PC-9 (cell line): Measurements from ENCODE around the gene STN1. TPM values are rescaled to one million over a fixed set of nuclear protein-coding genes. Genes with fewer than 3 reads are reported as not detected.

Experiments used
- BruUV-seq: library from RNA; stranded (reverse); fragments of 400-500 nt; replicated peaks from 2 replicates; lab custom pipeline; 2021; lab: Mats Ljungman, UMichigan
- CTCF ChIA-PET: fragments of 300-600 bp; sonication (Branson Sonifier 250); formaldehyde crosslinking; loops from one replicate; lab custom pipeline; 2022; ENCODE audit warnings: antibody characterized with exemption; lab: Charles Lee
- POLR2A ChIA-PET: fragments of 300-600 bp; sonication (Branson Sonifier 250); formaldehyde crosslinking; loops from one replicate; lab custom pipeline; 2022; ENCODE audit warnings: antibody characterized with exemption; ENCODE audit not compliant: unreplicated experiment; lab: Charles Lee
- DNase-seq, 2 experiments: peaks; one replicate each; pipeline versions ENCODE4 v3.0.0 to v3.0.0-alpha.2; 2015 to 2022; ENCODE audit warnings: mixed read lengths in 1 of 2
- H2AFZ ChIP-seq: fragments of 200-600 bp; sonication (generic); 2 replicates; pipeline ENCODE4 v1.8.1; 2017; ENCODE audit warnings: antibody characterized with exemption
- H3F3A ChIP-seq: fragments of 200-600 bp; sonication (generic); 2 replicates; pipeline ENCODE4 v1.8.1; 2017; ENCODE audit warnings: antibody characterized with exemption, mild to moderate bottlenecking, low read depth; ENCODE audit not compliant: insufficient read depth
- H3K27ac ChIP-seq: fragments of 200-600 bp; sonication (generic); 2 replicates; pipeline ENCODE4 v1.6.1; 2016; ENCODE audit warnings: mixed run types
- H3K27me3 ChIP-seq: fragments of 200-600 bp; sonication (generic); 2 replicates; pipeline ENCODE4 v1.6.1; 2016; ENCODE audit warnings: low read depth, mixed run types; ENCODE audit not compliant: insufficient read depth
- H3K36me3 ChIP-seq: fragments of 200-600 bp; sonication (generic); 2 replicates; pipeline ENCODE4 v1.6.1; 2016; ENCODE audit warnings: low read depth, mixed run types
- H3K4me1 ChIP-seq: fragments of 200-600 bp; sonication (generic); replicated peaks from 2 replicates; pipeline ENCODE4 v1.6.1; 2016; ENCODE audit warnings: mixed run types; ENCODE audit not compliant: insufficient read depth
- H3K4me2 ChIP-seq: fragments of 200-600 bp; sonication (generic); 2 replicates; pipeline ENCODE4 v1.6.1; 2017; ENCODE audit warnings: mixed run types
- H3K4me3 ChIP-seq: fragments of 200-600 bp; sonication (generic); 2 replicates; pipeline ENCODE4 v1.6.1; 2016; ENCODE audit warnings: mixed run types
- H3K79me2 ChIP-seq: fragments of 200-600 bp; sonication (generic); 2 replicates; pipeline ENCODE4 v1.6.1; 2017; ENCODE audit warnings: low read depth, mixed run types
- H3K9me2 ChIP-seq: fragments of 200-600 bp; sonication (generic); 2 replicates; pipeline ENCODE4 v1.8.1; 2017; ENCODE audit warnings: mild to moderate bottlenecking; ENCODE audit not compliant: insufficient read depth
- H3K9me3 ChIP-seq: fragments of 200-600 bp; sonication (generic); 2 replicates; pipeline ENCODE4 v1.8.1; 2016; ENCODE audit warnings: low read depth; ENCODE audit not compliant: insufficient read depth
- H4K20me1 ChIP-seq: fragments of 200-600 bp; sonication (generic); 2 replicates; pipeline ENCODE4 v1.8.1; 2017; ENCODE audit not compliant: insufficient read depth
- CTCF ChIP-seq: fragments of 200-600 bp; sonication (generic); conservative IDR thresholded peaks from 2 replicates; pipeline ENCODE4 v1.6.1; 2017; ENCODE audit warnings: mixed run types, antibody characterized with exemption, mild to moderate bottlenecking, moderate library complexity
- EZH2 ChIP-seq: fragments of 200-600 bp; sonication (generic); IDR thresholded peaks from 2 replicates; pipeline ENCODE4 v1.8.0; 2017; ENCODE audit warnings: antibody characterized with exemption, low read depth
- intact Hi-C: fragments of 100-400 bp; cut with micrococcal nuclease; formaldehyde crosslinking; loops from one replicate; pipeline ENCODE4 v1.10.0; 2022; ENCODE audit not compliant: unreplicated experiment
- total RNA-seq: library from RNA; stranded (reverse); gene quantifications from 2 replicates; pipeline ENCODE4 v1.2.3, GENCODE V29; 2021

STN1 gene
- total RNA-seq, 1 experiment from 2014 or later, result 20.5 TPM

- BruUV-seq, result no TSS peak
- Histone ChIP-seq H3K4me2 (no peak overlapping the region), H3K27me3 (no peaks in the 10 kb centered on the region), H3K36me3 (no peaks in the 10 kb centered on the region), H2AFZ (no peak overlapping the region), H3K4me1 (no peaks in the 10 kb centered on the region), H3K27ac (no peak overlapping the region), H3K4me3 (no peak overlapping the region), H3K9me2 (no peaks in the 10 kb centered on the region), H3K79me2 (no peaks in the 10 kb centered on the region), H3F3A (no peaks in the 10 kb centered on the region), H4K20me1 (no peaks in the 10 kb centered on the region), H3K9me3 (no peaks in the 10 kb centered on the region)
- CTCF ChIA-PET, result no interaction called here
- no peak for DNase-seq
- TF ChIP-seq EZH2, result no peak
- no peak for TF ChIP-seq CTCF
- intact Hi-C loops, result no loop called here
- POLR2A ChIA-PET, result no interaction called here
Measured at GRCh38 chr10:103842605-103843004, 75.4 kb downstream of the STN1 start.

GRCh38 chr10:103841519-103841918 is 76.5 kb downstream of the STN1 start:
- H3K4me1 ChIP-seq, result no peaks in the 10 kb centered on the region
- no peaks in the 10 kb centered on the region for H3K9me3 ChIP-seq
- no peak overlapping the region for H2AFZ ChIP-seq
- ChIA-PET CTCF (no interaction called here), POLR2A (no interaction called here)
- H3K27me3 ChIP-seq, result no peaks in the 10 kb centered on the region
- intact Hi-C loops, result no loop called here
- no peak overlapping the region for H3K27ac ChIP-seq
- no peaks in the 10 kb centered on the region for H3F3A ChIP-seq
- no peaks in the 10 kb centered on the region for H3K79me2 ChIP-seq
- TF ChIP-seq EZH2 (no peak), CTCF (no peak)
- BruUV-seq, result no TSS peak
- no peaks in the 10 kb centered on the region for H4K20me1 ChIP-seq
- H3K4me2 ChIP-seq, result no peak overlapping the region
- no peaks in the 10 kb centered on the region for H3K36me3 ChIP-seq
- H3K4me3 ChIP-seq, result no peak overlapping the region
- no peaks in the 10 kb centered on the region for H3K9me2 ChIP-seq
- no peak for DNase-seq

- Histone ChIP-seq H4K20me1 (no peaks in the 10 kb centered on the region), H3K27ac (no peak overlapping the region), H2AFZ (no peak overlapping the region), H3K9me2 (no peaks in the 10 kb centered on the region), H3F3A (no peaks in the 10 kb centered on the region), H3K79me2 (no peaks in the 10 kb centered on the region), H3K9me3 (no peaks in the 10 kb centered on the region), H3K27me3 (no peaks in the 10 kb centered on the region), H3K36me3 (no peaks in the 10 kb centered on the region), H3K4me1 (no peaks in the 10 kb centered on the region), H3K4me3 (no peak overlapping the region), H3K4me2 (no peak overlapping the region)
- CTCF ChIA-PET, result no interaction called here
- DNase-seq, result no peak
- POLR2A ChIA-PET, result no interaction called here
- TF ChIP-seq EZH2 (no peak), CTCF (no peak)
- intact Hi-C loops, result no loop called here
- BruUV-seq, result no TSS peak
Measured at GRCh38 chr10:103840740-103841070, 77.3 kb downstream of the STN1 start.
